Left renal cortex interstitium (tissue), 4 donors: Measurements from ENCODE around the gene STAU1. TPM values are rescaled to one million over a fixed set of nuclear protein-coding genes. Genes with fewer than 3 reads are reported as not detected.
"Not testable (repeated sequence)": the region's sequence is repeated elsewhere in the genome, so short reads cannot be mapped to it uniquely, and the experiment has no call there.

Source experiments
- DNase-seq, 4 donors: peaks; one replicate each; pipeline ENCODE4 v3.0.0-alpha.2; 2013; ENCODE audit warnings: low read depth in 4 of 4, low spot score in 2 of 4, missing footprints in 1 of 4
- polyA plus RNA-seq, 4 donors: library from polyadenylated mRNA; unstranded; fragments of 120-200 nt; gene quantifications; one replicate each; pipeline ENCODE4 v1.2.1, GENCODE V29; 2013; ENCODE audit not compliant: insufficient read length in 4 of 4

The STAU1 gene
- polyA plus RNA-seq, 4 donors, result 115 to 121 (median 116) TPM

DNA sequence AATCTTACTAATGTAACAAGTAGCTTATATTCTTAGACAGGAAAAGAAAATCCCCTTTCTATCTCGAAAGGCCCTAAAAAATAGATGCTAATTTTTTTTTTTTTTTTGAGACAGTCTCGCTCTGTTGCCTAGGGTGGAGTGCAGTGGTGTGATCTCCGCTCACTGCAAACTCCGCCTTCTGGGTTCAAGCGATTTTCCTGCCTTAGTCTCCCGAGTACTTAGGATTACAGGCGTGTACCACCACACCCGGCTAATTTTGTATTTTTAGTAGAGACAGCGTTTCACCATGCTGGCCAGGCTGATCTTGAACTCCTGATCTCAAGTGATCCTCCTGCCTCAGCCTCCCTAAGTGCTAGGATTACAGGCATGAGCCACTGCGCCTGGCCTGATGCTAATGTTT lies 19.3 kb downstream of the STAU1 start:
- DNase-seq, result not testable (repeated sequence)

DNA sequence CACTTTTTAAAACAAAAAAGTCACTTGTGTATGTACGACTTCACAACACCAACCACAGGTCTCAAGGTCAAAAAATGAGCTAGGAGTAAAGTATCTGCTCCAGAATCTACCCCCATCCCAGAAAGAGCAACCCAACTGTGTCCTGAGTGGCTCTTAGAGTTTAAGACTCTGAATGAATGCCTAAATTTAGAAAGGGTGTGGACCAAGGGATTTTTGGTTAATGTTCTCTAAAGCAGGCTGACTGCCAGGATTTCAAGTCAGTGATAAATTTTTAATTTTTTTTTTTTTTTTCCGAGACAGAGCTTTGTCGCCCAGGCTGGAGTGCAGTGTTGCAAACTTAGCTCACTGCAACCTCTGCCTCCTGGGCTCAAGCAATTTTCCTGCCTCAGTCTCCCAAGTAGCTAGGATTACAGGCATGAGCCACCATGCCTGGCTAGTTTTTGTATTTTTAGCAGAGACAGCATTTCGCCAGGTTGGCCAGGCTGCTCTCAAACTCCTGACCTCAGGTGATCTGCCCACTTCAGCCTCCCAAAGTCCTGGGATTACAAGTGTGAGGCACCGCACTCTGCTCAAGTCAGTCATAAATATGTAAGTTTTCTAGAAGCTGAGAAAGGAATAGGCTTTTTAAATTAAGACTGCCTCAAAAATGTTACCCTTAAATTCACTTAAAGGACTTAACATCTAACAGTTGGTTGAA lies 20.2 kb downstream of the STAU1 start:
- no peak for DNase-seq

DNA sequence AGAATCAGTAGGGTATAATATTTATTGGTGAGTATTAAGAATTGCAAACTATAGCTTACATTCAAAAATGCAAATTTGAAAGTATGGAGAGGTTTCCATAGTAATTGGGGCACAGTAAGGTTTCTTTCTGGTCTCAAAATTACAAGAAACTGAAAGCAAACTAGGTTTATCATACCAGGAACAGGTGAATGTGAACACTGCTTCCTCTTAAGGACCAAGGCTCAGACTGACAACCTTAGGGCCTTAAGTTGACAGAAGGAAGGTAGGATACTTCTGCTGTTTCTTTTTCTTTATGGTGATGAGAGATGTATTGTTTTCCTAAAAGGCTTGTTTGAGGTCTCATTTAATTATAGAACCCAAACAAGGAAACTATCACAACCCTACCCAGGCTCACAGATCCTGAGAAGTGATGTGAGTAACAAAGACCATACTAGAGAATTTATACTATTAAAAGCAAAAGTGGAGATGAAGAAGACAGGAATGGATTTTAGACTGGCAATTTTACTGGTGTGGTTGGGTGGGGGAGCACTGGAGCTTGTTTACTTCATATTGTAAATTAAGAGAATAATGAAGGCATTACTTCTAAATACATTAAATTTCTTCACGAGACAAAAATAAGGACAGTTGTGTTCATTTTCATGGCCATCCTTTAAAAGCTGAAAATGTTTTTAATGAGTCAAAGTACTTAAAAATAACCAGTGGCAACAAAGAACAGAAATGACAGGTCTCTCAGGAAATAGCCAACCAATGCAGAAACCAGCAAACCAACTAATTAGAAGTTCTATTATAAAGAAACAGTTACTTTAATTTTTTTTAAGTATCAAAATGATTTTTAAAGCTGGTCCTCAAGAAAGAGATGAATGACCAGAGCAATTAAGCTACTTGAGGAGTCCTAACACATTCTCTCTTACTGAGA lies 21.3 kb downstream of the STAU1 start:
- no peak for DNase-seq

GRCh38 chr20:49165611-49166010 lies 22.5 kb downstream of the STAU1 start:
- DNase-seq, result no peak

DNA sequence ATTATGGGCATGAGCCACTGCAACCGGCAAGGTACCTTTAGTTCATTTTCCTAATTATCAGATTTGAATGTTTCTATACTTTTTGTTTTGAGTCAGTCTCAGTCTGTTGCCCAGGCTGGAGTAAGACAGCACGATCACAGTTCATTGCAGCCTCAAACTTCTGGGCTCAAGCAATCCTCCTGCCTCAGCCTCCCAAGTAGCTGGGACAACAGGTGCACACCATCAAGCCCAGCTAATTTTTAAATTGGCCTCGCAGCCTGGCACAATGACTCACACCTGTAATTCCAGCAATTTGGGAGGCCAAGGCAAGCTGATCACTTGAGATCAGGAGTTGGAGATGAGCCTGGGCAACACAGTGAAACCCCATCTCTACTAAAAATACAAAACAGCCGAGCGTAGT lies 24.4 kb downstream of the STAU1 start:
- no peak for DNase-seq

- DNase-seq, result no peak
These were observed 26.5 kb downstream of the STAU1 start for GRCh38 chr20:49161428-49162152.

DNA sequence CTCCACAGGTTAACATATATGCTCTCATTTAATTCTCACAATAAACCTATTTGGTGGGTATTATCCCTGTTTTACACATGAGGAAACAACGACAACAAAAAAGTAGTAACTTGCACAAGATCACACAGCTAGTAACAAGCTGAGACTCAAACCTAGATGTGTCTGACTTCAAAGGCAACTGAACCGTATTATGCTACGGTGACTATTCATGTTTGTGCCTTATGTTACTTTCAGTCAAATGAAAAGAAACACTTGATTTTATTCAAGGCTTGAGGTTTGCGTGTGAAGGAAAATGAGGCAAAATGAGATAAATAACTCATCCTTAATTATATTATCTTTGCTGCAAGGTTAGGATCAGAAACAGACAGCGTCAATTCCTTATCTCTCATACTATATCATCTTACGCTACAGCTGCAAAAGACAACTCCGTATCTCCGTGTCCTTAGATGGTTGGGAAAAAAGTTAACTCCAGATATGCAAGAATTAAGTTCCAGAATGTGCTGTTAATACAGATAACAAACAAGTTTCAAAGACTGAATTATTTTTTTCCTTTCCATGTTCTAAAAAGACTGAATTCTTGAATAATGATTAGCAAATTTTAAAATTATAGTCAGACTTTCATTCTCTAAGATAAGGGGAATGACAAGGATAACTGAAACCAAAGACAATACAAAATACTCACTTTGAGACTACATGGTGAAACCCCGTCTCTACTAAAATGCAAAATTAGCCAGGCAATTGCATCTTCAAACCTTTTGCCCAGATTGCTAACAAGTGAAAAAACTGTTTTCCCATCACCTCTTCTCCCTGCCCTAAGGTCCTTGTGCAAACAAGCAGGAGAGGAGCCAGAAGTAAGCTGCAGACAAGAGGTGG lies 27.8 kb downstream of the STAU1 start:
- no peak for DNase-seq

DNA sequence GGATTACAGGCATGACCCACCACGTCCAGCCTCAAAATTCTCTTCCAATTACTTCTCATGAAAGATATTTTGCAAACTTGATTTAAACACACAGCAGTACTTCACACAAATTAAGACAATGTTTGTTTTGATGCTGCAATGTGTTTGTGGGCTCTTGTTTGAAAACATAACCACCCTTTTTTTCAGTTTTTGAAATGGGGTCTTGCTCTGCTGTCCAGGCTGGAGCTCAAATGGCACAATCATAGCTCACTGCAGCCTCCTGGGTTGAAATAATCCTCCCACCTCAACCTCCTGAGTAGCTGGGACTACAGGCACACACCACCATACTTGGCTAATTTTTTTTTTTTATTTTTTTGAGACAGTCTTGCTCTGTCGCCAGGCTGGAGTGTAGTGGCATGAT lies 31.0 kb downstream of the STAU1 start:
- DNase-seq, result no peak

GRCh38 chr20:49156481-49156880 lies 31.7 kb downstream of the STAU1 start:
- no peak for DNase-seq

DNA sequence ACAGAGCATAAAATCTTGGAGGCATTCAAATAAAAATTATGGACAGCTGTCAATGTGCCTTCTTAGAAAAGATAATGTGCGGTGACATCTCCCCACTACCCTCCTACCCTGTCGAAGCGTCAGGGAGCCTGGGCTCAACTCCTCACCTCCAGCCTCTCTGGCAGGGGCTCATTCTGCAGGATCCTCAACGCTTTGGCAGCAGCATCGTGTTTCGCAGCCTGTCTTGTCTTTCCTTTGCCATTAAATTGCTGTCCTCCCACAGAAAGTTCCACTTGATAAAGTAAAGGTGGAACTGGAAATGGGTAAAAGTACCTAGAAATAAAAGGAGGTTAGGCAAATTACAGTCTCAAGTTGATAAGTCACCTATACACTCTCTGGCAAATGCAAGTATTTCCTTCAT lies 36.7 kb downstream of the STAU1 start:
- peak in 1 of 4 donors; percentile 9 for DNase-seq

DNA sequence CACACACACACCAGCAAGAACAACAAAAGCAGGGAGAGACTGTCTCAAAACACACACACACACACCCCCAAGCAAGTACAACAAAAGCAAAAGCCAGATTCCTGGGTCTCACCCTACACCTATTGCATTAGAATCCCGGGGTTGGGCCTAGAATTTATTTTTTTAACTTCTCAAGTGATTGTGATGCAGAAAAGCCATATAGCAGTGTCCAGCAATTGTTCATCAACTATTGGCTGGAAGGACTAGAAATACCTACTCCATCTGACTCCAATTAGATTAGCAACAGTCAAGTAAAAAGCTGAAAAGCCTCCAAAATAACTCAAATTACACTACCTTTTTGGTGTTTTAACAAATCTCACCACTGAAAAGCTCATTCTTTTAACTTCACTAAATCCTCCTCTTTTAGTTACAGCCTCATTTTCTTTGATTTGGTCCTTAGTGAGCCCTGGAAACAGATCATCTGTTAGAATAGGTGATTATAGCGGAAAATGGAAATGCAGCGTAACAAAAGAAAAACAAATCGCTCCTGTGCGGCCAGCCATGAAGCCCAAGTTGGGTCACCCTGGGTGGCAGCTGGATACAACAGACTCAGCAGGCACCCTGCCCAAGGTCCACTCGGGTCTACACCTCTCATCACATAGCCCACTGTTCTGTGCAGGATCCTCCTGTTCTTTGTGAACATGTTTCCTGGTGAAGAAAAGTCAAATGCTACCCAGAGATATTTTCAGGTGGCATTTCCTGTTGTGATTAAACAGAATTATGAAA lies 38.7 kb downstream of the STAU1 start:
- DNase-seq, result no peak

DNA sequence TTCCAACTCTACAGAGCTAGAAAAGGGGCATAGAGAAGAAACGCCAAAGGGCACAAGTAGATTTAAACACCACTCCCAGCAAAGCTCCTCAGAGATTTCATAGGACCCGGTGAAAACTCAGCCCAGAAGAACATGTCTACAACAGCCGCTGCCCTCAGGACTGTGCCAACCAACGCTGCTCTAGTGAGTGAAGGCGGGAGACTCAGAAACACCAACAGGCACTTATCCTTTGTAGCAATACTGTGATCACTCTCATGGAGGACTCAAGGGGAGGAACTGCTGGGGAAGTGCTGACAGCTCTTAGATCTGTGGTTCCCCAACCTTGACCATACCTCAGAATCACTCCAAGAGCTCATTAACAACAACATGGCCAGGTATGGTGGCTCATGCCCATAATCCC lies 39.5 kb downstream of the STAU1 start:
- DNase-seq, result no peak

DNA sequence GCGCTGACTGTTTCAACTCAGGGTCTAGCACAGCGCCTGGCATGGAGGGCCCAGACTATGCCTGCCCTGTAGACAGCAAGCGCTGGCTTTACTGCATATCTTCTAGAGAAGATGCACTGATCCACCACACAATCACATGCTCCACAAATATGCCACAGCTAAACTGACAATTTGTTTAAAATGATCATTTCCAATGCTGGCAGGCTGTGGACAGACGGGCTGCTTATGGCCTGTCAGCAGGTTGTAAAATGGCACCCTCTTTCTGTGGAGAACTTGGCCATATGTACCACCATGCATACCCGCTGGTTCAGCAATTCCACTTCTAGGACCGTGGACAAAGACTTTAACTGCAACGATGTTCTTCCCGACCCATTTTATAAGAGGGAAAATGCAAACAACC lies 40.8 kb downstream of the STAU1 start:
- no peak for DNase-seq

GRCh38 chr20:49146442-49147225 lies 41.5 kb downstream of the STAU1 start:
- DNase-seq, result no peak

- DNase-seq, result no peak
These were observed 47.3 kb downstream of the STAU1 start for GRCh38 chr20:49140834-49141233.

DNA sequence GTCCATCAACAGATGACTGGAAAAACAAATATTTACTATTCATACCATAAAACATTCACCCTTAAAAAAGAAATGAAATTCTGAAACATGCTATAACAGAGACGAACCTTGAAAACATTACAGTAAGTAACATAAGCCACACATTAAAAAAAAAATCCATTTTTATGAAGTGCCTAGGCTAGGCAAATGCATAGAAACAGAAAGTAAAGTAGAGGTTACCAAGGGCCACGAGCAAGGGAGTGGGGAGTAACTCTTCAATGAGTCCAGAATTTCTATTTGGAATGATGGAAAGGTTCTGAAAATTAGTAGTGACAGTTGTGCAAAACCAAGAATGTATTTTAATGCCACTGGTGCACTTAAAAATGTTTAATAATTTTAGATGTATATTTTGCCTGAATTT lies 47.7 kb downstream of the STAU1 start:
- no peak for DNase-seq

DNA sequence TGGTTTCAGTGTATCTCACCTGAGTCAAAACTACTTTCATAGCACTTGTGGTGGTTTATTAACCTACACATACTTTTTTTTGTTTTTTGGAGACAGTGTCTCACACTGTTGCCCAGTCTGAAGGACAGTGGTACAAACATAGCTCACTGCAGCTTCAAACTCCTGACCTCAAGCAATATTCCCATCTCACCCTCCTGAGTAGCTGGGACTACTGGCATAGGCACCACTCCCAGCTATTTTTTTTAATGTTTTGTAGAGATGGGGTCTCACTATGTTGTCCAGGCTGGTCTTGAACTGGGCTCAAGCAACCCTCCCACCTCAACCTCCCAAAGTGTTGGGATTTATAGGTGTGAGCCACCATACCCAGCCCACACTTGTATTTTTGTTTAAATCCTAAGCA lies 49.7 kb downstream of the STAU1 start:
- no peak for DNase-seq

GRCh38 chr20:49136817-49137571 lies 51.1 kb downstream of the STAU1 start:
- DNase-seq, result no peak
